Naive thymus-derived CD4-positive, alpha-beta T cell (primary cell): Measurements from ENCODE around the gene B3GALT5. TPM values are rescaled to one million over a fixed set of nuclear protein-coding genes. Genes with fewer than 3 reads are reported as not detected.
"Not testable (repeated sequence)": the region's sequence is repeated elsewhere in the genome, so short reads cannot be mapped to it uniquely, and the experiment has no call there.

Experiments used
- ATAC-seq: fragments of 150-1000 bp; cut with Tn5 transposase; 2 replicates; pipeline ENCODE4 v1.10.0; 2021; ENCODE audit warnings: mild to moderate bottlenecking, moderate library complexity
- CTCF ChIA-PET: fragments of 350-600 bp; sonication (Branson Sonifier 250); formaldehyde crosslinking; loops from one replicate; lab custom pipeline; 2021; ENCODE audit warnings: antibody characterized with exemption; lab: Charles Lee
- POLR2A ChIA-PET: fragments of 350-600 bp; sonication (Branson Sonifier 250); formaldehyde crosslinking; loops from one replicate; lab custom pipeline; 2021; ENCODE audit warnings: antibody characterized with exemption, inconsistent platforms; lab: Charles Lee
- DNase-seq, 9 donors: peaks; one replicate each; pipeline versions ENCODE4 v3.0.0 to v3.0.0-alpha.2; 2020 to 2022; ENCODE audit warnings: mixed read lengths in 1 of 9
- H3K27ac ChIP-seq: one replicate; pipeline ENCODE4 v1.7.0; 2013; ENCODE audit warnings: mild to moderate bottlenecking, low read depth, low read length, moderate library complexity
- H3K27me3 ChIP-seq, 2 donors: one replicate each; pipeline ENCODE4 v1.7.0; 2013; ENCODE audit warnings: low read length in 2 of 2, mild to moderate bottlenecking in 2 of 2, moderate library complexity in 2 of 2; ENCODE audit not compliant: control insufficient read depth in 2 of 2, insufficient read depth in 2 of 2
- H3K36me3 ChIP-seq, 3 experiments: 1 replicate in 2 of 3; 2 replicates in 1 of 3; pipeline ENCODE4 v1.7.0; 2013; ENCODE audit warnings: low read length in 3 of 3, mild to moderate bottlenecking in 3 of 3, moderate library complexity in 1 of 3; ENCODE audit not compliant: insufficient read depth in 3 of 3, control insufficient read depth in 2 of 3
- H3K4me1 ChIP-seq, 2 donors: one replicate each; pipeline ENCODE4 v1.7.0; 2013; ENCODE audit warnings: low read length in 2 of 2, mild to moderate bottlenecking in 2 of 2, moderate library complexity in 1 of 2; ENCODE audit not compliant: control insufficient read depth in 2 of 2, insufficient read depth in 2 of 2
- H3K4me3 ChIP-seq: 2 replicates; pipeline ENCODE4 v1.7.0; 2013; ENCODE audit warnings: mild to moderate bottlenecking, low read length
- H3K9me3 ChIP-seq, 3 experiments: 1 replicate in 2 of 3; 2 replicates in 1 of 3; pipeline ENCODE4 v1.7.0; 2013; ENCODE audit warnings: low read length in 3 of 3; ENCODE audit not compliant: control insufficient read depth in 2 of 3
- H3K27ac Mint-ChIP-seq, 9 donors: one replicate each; pipeline ENCODE4 v1.8.0; 2020 to 2022; ENCODE audit warnings: mixed read lengths in 9 of 9, mild to moderate bottlenecking in 8 of 9, moderate library complexity in 5 of 9, inconsistent platforms in 2 of 9
- H3K27me3 Mint-ChIP-seq, 5 donors: one replicate each; pipeline ENCODE4 v1.8.0; 2021 to 2022; ENCODE audit warnings: mixed read lengths in 5 of 5, mild to moderate bottlenecking in 1 of 5
- H3K36me3 Mint-ChIP-seq, 5 donors: one replicate each; pipeline ENCODE4 v1.8.0; 2020 to 2022; ENCODE audit warnings: mixed read lengths in 5 of 5, mild to moderate bottlenecking in 3 of 5, inconsistent platforms in 1 of 5
- H3K4me1 Mint-ChIP-seq, 7 donors: one replicate each; pipeline ENCODE4 v1.8.0; 2020 to 2022; ENCODE audit warnings: mixed read lengths in 7 of 7, mild to moderate bottlenecking in 3 of 7, inconsistent platforms in 1 of 7
- H3K4me3 Mint-ChIP-seq, 10 donors: one replicate each; pipeline ENCODE4 v1.8.0; 2020 to 2022; ENCODE audit warnings: mild to moderate bottlenecking in 10 of 10, mixed read lengths in 10 of 10, moderate library complexity in 6 of 10, inconsistent platforms in 2 of 10
- H3K9me3 Mint-ChIP-seq, 11 donors: one replicate each; pipeline ENCODE4 v1.8.0; 2020 to 2022; ENCODE audit warnings: mixed read lengths in 11 of 11, mild to moderate bottlenecking in 4 of 11, inconsistent platforms in 1 of 11, moderate library complexity in 1 of 11
- intact Hi-C, 2 donors: fragments of 100-400 bp; cut with micrococcal nuclease; formaldehyde crosslinking; loops; one replicate each; pipeline ENCODE4 v1.15.1; 2023
- polyA plus RNA-seq, 2 donors: library from polyadenylated mRNA; unstranded; fragments of 300-500 nt; fragmentation: Illumina TruSeq; gene quantifications; one replicate each; pipeline ENCODE4 v1.2.3, GENCODE V29; 2021
- total RNA-seq, 6 experiments: library from RNA in 5 of 6; stranded (reverse) in 5 of 6; gene quantifications; 1 replicate in 5 of 6; 2 replicates in 1 of 6; pipeline ENCODE4 v1.2.3 and lab custom pipeline; 2021 to 2026

B3GALT5 gene
- total and polyA plus RNA-seq, 7 experiments from 2014 or later: not detected

GRCh38 chr21:39579734-39580332, 32.9 kb upstream of the B3GALT5 start:
- no peak overlapping the region for H3K4me3 ChIP-seq
- H3K27me3 Mint-ChIP-seq: peaks cover 0 to 33% (median 10%) of the 10 kb centered on the region in 5 donors
- intact Hi-C loops: no loop called here
- POLR2A ChIA-PET: no interaction called here
- H3K36me3 ChIP-seq: no peaks in the 10 kb centered on the region
- no peak overlapping the region for H3K4me3 Mint-ChIP-seq
- CTCF ChIA-PET: no interaction called here
- H3K27me3 ChIP-seq: no peaks in the 10 kb centered on the region
- H3K9me3 Mint-ChIP-seq: peaks cover 0 to 4% (median under 1%) of the 10 kb centered on the region in 11 donors
- no peak overlapping the region for H3K27ac Mint-ChIP-seq
- ATAC-seq (no peak), DNase-seq (no peak)
- no peaks in the 10 kb centered on the region for H3K36me3 Mint-ChIP-seq
- H3K4me1 Mint-ChIP-seq: no peaks in the 10 kb centered on the region
- H3K4me1 ChIP-seq: no peaks in the 10 kb centered on the region
- H3K27ac ChIP-seq: no peak overlapping the region
- no peaks in the 10 kb centered on the region for H3K9me3 ChIP-seq

- no peaks in the 10 kb centered on the region for H3K36me3 Mint-ChIP-seq
- peaks cover 0 to 32% (median 17%) of the 10 kb centered on the region in 5 donors for H3K27me3 Mint-ChIP-seq
- POLR2A ChIA-PET: no interaction called here
- intact Hi-C loops: no loop called here
- peaks cover 0 to 12% (median 2%) of the 10 kb centered on the region in 11 donors for H3K9me3 Mint-ChIP-seq
- DNase-seq: no peak
- H3K4me1 Mint-ChIP-seq: no peaks in the 10 kb centered on the region
- H3K27ac Mint-ChIP-seq: no peak overlapping the region
- Histone ChIP-seq H3K36me3 (no peaks in the 10 kb centered on the region), H3K4me1 (no peaks in the 10 kb centered on the region), H3K4me3 (no peak overlapping the region), H3K27ac (no peak overlapping the region), H3K27me3 (no peaks in the 10 kb centered on the region), H3K9me3 (no peaks in the 10 kb centered on the region)
- H3K4me3 Mint-ChIP-seq: no peak overlapping the region
- ATAC-seq: no peak
- CTCF ChIA-PET: no interaction called here
These were observed 32.0 kb upstream of the B3GALT5 start for GRCh38 chr21:39580744-39581143.

GRCh38 chr21:39581414-39581813, 31.3 kb upstream of the B3GALT5 start:
- CTCF ChIA-PET: no interaction called here
- no peak overlapping the region for H3K4me3 ChIP-seq
- Mint-ChIP-seq H3K27ac (no peak overlapping the region), H3K4me1 (no peaks in the 10 kb centered on the region), H3K9me3 (peaks cover 0 to 15% (median 4%) of the 10 kb centered on the region in 11 donors), H3K4me3 (no peak overlapping the region), H3K36me3 (no peaks in the 10 kb centered on the region), H3K27me3 (peaks cover 0 to 32% (median 17%) of the 10 kb centered on the region in 5 donors)
- no peaks in the 10 kb centered on the region for H3K9me3 ChIP-seq
- DNase-seq (no peak), ATAC-seq (no peak)
- intact Hi-C loops: no loop called here
- POLR2A ChIA-PET: no interaction called here
- H3K27me3 ChIP-seq: no peaks in the 10 kb centered on the region
- H3K27ac ChIP-seq: no peak overlapping the region
- H3K36me3 ChIP-seq: no peaks in the 10 kb centered on the region
- no peaks in the 10 kb centered on the region for H3K4me1 ChIP-seq

- intact Hi-C loops: no loop called here
These were observed 30.0 kb upstream of the B3GALT5 start for GRCh38 chr21:39582749-39583148.

GRCh38 chr21:39583586-39583985, 29.2 kb upstream of the B3GALT5 start:
- H3K4me3 ChIP-seq, H3K4me1 ChIP-seq, CTCF ChIA-PET, H3K27ac ChIP-seq, POLR2A ChIA-PET, H3K36me3 ChIP-seq, H3K36me3 Mint-ChIP-seq, intact Hi-C loops, H3K9me3 ChIP-seq, H3K27me3 ChIP-seq, ATAC-seq, H3K4me1 Mint-ChIP-seq, DNase-seq, H3K27ac Mint-ChIP-seq, H3K4me3 Mint-ChIP-seq: not testable (repeated sequence)
- H3K9me3 Mint-ChIP-seq: peaks cover 0 to 31% (median 5%) of the 10 kb centered on the region in 11 donors
- H3K27me3 Mint-ChIP-seq: peaks cover 0 to 25% (median 19%) of the 10 kb centered on the region in 5 donors

More at GRCh38 chr21:39582749-39583148, 30.0 kb upstream of the B3GALT5 start:
- Histone ChIP-seq H3K36me3 (no peaks in the 10 kb centered on the region), H3K4me3 (no peak overlapping the region), H3K27ac (no peak overlapping the region), H3K27me3 (no peaks in the 10 kb centered on the region), H3K9me3 (no peaks in the 10 kb centered on the region), H3K4me1 (no peaks in the 10 kb centered on the region)
- peaks cover 0 to 1% (median 0%) of the 10 kb centered on the region in 5 donors for H3K36me3 Mint-ChIP-seq
- no peaks in the 10 kb centered on the region for H3K4me1 Mint-ChIP-seq
- DNase-seq (no peak), ATAC-seq (no peak)
- ChIA-PET POLR2A (no interaction called here), CTCF (no interaction called here)
- no peak overlapping the region for H3K27ac Mint-ChIP-seq
- peaks cover 0 to 25% (median 4%) of the 10 kb centered on the region in 11 donors for H3K9me3 Mint-ChIP-seq
- peaks cover 0 to 24% (median 17%) of the 10 kb centered on the region in 5 donors for H3K27me3 Mint-ChIP-seq
- no peak overlapping the region for H3K4me3 Mint-ChIP-seq

- Mint-ChIP-seq H3K27me3 (peaks cover 0 to 17% (median 15%) of the 10 kb centered on the region in 5 donors), H3K36me3 (peaks cover 0 to 5% (median 0%) of the 10 kb centered on the region in 5 donors), H3K27ac (no peak overlapping the region), H3K4me3 (no peak overlapping the region), H3K9me3 (peaks cover 0 to 35% (median 8%) of the 10 kb centered on the region in 11 donors), H3K4me1 (no peaks in the 10 kb centered on the region)
- Histone ChIP-seq H3K36me3 (no peaks in the 10 kb centered on the region), H3K9me3 (no peaks in the 10 kb centered on the region), H3K27ac (no peak overlapping the region), H3K4me3 (no peak overlapping the region), H3K4me1 (no peaks in the 10 kb centered on the region), H3K27me3 (no peaks in the 10 kb centered on the region)
- intact Hi-C loops: no loop called here
- DNase-seq (no peak), ATAC-seq (no peak)
- ChIA-PET POLR2A (no interaction called here), CTCF (no interaction called here)
These were observed 25.4 kb upstream of the B3GALT5 start for GRCh38 chr21:39587376-39587775.

- CTCF ChIA-PET: no interaction called here
- ATAC-seq (no peak), DNase-seq (no peak)
- Mint-ChIP-seq H3K27me3 (peaks cover 0 to 16% (median 12%) of the 10 kb centered on the region in 5 donors), H3K27ac (no peak overlapping the region), H3K4me3 (no peak overlapping the region), H3K36me3 (peaks cover 0 to 5% (median 0%) of the 10 kb centered on the region in 5 donors), H3K9me3 (peaks cover 0 to 35% (median 8%) of the 10 kb centered on the region in 11 donors), H3K4me1 (no peaks in the 10 kb centered on the region)
- intact Hi-C loops: no loop called here
- no peak overlapping the region for H3K27ac ChIP-seq
- no peaks in the 10 kb centered on the region for H3K36me3 ChIP-seq
- H3K4me1 ChIP-seq: no peaks in the 10 kb centered on the region
- POLR2A ChIA-PET: no interaction called here
- H3K9me3 ChIP-seq: no peaks in the 10 kb centered on the region
- no peaks in the 10 kb centered on the region for H3K27me3 ChIP-seq
- H3K4me3 ChIP-seq: no peak overlapping the region
These were observed 23.9 kb upstream of the B3GALT5 start for GRCh38 chr21:39588884-39589283.
